ENCODE data around the gene PLEKHM1.

PLEKHM1 gene

GRCh38 chr17:45394564-45394912 is 96.0 kb downstream of the PLEKHM1 start:
- Histone ChIP-seq H3K4me3 (ENCODE audit: low read length) (no peak overlapping the region), H3K4me2 (ENCODE audit: low read length) (peak overlapping the region; percentile 38; the same call in 1 of the 2 replicates), H3K9me2 (replicated peaks; ENCODE audit: control insufficient read depth, low read length) (no peaks in the 10 kb centered on the region), H3F3A (ENCODE audit: control insufficient read depth, insufficient read depth) (no peaks in the 10 kb centered on the region), H4K20me1 (ENCODE audit: control insufficient read depth, insufficient read depth, low read depth, low read length) (no peaks in the 10 kb centered on the region), H3K27ac (ENCODE audit: low read depth, low read length) (no peak overlapping the region), H3K4me1 (ENCODE audit: control insufficient read depth, low read length) (peaks cover 22% of the 10 kb centered on the region), H3K36me3 (ENCODE audit: control insufficient read depth, low read length) (peaks cover 20% of the 10 kb centered on the region), H3K27me3 (ENCODE audit: control insufficient read depth, low read length) (peaks cover 3% of the 10 kb centered on the region; the same call in 1 of the 2 replicates), H3K9me3 (ENCODE audit: control insufficient read depth, insufficient read depth, low read length) (no peaks in the 10 kb centered on the region), H3K79me2 (ENCODE audit: control insufficient read depth, low read length) (no peaks in the 10 kb centered on the region)
- TF ChIP-seq CTCF (IDR thresholded peaks at IDR 0.05; ENCODE audit: low read depth, low read length, poor library complexity, severe bottlenecking) (no peak), EZH2phosphoT487 (IDR thresholded peaks at IDR 0.05; ENCODE audit: borderline replicate concordance, low read length) (no peak)

DNA sequence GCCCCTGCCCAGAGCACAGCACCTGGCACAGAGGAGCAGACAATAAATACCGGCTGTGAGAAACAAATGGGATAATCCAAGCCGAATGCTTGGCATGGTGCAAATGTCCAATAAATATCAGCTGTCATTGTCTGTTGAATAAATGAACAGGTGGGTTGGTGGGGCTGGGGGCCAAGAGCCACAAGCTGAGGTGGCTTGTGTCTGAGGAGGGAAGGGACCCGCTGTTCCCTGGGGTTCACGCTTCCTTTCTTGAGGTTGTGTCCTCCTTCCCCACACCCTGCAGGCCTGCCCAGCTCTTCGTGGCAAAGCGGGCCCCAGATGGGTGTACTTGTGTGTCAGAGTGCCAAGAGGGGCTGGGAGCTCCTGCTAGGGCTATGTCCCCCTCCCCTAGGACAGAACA is 96.4 kb downstream of the PLEKHM1 start:
- Histone ChIP-seq H3K4me3 (ENCODE audit: low read length) (no peak overlapping the region), H4K20me1 (ENCODE audit: control insufficient read depth, insufficient read depth, low read depth, low read length) (no peaks in the 10 kb centered on the region), H3F3A (ENCODE audit: control insufficient read depth, insufficient read depth) (no peaks in the 10 kb centered on the region), H3K27me3 (ENCODE audit: control insufficient read depth, low read length) (peaks cover 7% of the 10 kb centered on the region), H3K79me2 (ENCODE audit: control insufficient read depth, low read length) (no peaks in the 10 kb centered on the region), H3K27ac (ENCODE audit: low read depth, low read length) (no peak overlapping the region), H3K36me3 (ENCODE audit: control insufficient read depth, low read length) (peaks cover 20% of the 10 kb centered on the region), H3K4me2 (ENCODE audit: low read length) (no peak overlapping the region), H3K4me1 (ENCODE audit: control insufficient read depth, low read length) (peaks cover 22% of the 10 kb centered on the region), H3K9me3 (ENCODE audit: control insufficient read depth, insufficient read depth, low read length) (no peaks in the 10 kb centered on the region), H3K9me2 (replicated peaks; ENCODE audit: control insufficient read depth, low read length) (no peaks in the 10 kb centered on the region)
- TF ChIP-seq CTCF (IDR thresholded peaks at IDR 0.05; ENCODE audit: low read depth, low read length, poor library complexity, severe bottlenecking) (no peak), EZH2phosphoT487 (IDR thresholded peaks at IDR 0.05; ENCODE audit: borderline replicate concordance, low read length) (no peak)

DNA sequence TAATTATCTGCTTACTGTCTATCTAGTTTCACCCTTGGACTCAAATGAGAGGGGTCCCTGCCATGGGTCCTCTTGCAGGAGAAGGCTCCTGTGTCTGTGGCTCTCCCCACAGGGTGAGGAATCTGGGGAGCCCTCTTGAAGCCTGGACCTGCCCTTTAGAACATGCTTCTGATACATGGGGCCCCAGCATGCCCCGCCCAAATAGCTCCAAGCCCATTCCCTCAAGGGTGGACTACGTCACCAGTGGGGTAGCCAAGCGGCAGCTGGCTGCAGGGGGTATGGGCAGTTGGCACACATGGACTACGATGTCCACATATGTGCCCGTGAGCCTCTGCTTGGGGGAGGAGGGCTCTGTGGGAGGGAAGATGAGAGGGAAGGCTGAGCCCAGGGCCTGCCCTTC is 97.1 kb downstream of the PLEKHM1 start:
- H3K9me3 ChIP-seq (ENCODE audit: control insufficient read depth, insufficient read depth, low read length): no peaks in the 10 kb centered on the region
- peaks cover 20% of the 10 kb centered on the region for H3K36me3 ChIP-seq (ENCODE audit: control insufficient read depth, low read length)
- no peaks in the 10 kb centered on the region for H3K79me2 ChIP-seq (ENCODE audit: control insufficient read depth, low read length)
- no peak overlapping the region for H3K4me2 ChIP-seq (ENCODE audit: low read length)
- no peak overlapping the region for H3K4me3 ChIP-seq (ENCODE audit: low read length)
- no peaks in the 10 kb centered on the region for H3K9me2 ChIP-seq (replicated peaks; ENCODE audit: control insufficient read depth, low read length)
- peaks cover 14% of the 10 kb centered on the region for H3K27me3 ChIP-seq (ENCODE audit: control insufficient read depth, low read length)
- H3K27ac ChIP-seq (ENCODE audit: low read depth, low read length): no peak overlapping the region
- no peaks in the 10 kb centered on the region for H4K20me1 ChIP-seq (ENCODE audit: control insufficient read depth, insufficient read depth, low read depth, low read length)
- no peaks in the 10 kb centered on the region for H3F3A ChIP-seq (ENCODE audit: control insufficient read depth, insufficient read depth)
- TF ChIP-seq CTCF (IDR thresholded peaks at IDR 0.05; ENCODE audit: low read depth, low read length, poor library complexity, severe bottlenecking) (no peak), EZH2phosphoT487 (IDR thresholded peaks at IDR 0.05; ENCODE audit: borderline replicate concordance, low read length) (no peak)
- H3K4me1 ChIP-seq (ENCODE audit: control insufficient read depth, low read length): peaks cover 22% of the 10 kb centered on the region

GRCh38 chr17:45391918-45392317 is 98.6 kb downstream of the PLEKHM1 start:
- H3K4me1 ChIP-seq (ENCODE audit: control insufficient read depth, low read length): peaks cover 23% of the 10 kb centered on the region
- no peak for TF ChIP-seq CTCF (IDR thresholded peaks at IDR 0.05; ENCODE audit: low read depth, low read length, poor library complexity, severe bottlenecking)
- TF ChIP-seq EZH2phosphoT487 (IDR thresholded peaks at IDR 0.05; ENCODE audit: borderline replicate concordance, low read length): no peak
- H3K27me3 ChIP-seq (ENCODE audit: control insufficient read depth, low read length): peaks cover 25% of the 10 kb centered on the region
- H3K27ac ChIP-seq (ENCODE audit: low read depth, low read length): no peak overlapping the region
- H3F3A ChIP-seq (ENCODE audit: control insufficient read depth, insufficient read depth): no peaks in the 10 kb centered on the region
- H4K20me1 ChIP-seq (ENCODE audit: control insufficient read depth, insufficient read depth, low read depth, low read length): no peaks in the 10 kb centered on the region
- H3K79me2 ChIP-seq (ENCODE audit: control insufficient read depth, low read length): no peaks in the 10 kb centered on the region
- no peaks in the 10 kb centered on the region for H3K9me2 ChIP-seq (replicated peaks; ENCODE audit: control insufficient read depth, low read length)
- no peak overlapping the region for H3K4me3 ChIP-seq (ENCODE audit: low read length)
- peaks cover 15% of the 10 kb centered on the region for H3K36me3 ChIP-seq (ENCODE audit: control insufficient read depth, low read length)
- no peak overlapping the region for H3K4me2 ChIP-seq (ENCODE audit: low read length)
- H3K9me3 ChIP-seq (ENCODE audit: control insufficient read depth, insufficient read depth, low read length): no peaks in the 10 kb centered on the region

Data from DOHH2 (cell line).